Neural crest cell (in vitro differentiated cells): Measurements from ENCODE around the gene SLC7A7. TPM values are rescaled to one million over a fixed set of nuclear protein-coding genes. Genes with fewer than 3 reads are reported as not detected.
"Not testable (repeated sequence)": the region's sequence is repeated elsewhere in the genome, so short reads cannot be mapped to it uniquely, and the experiment has no call there.

ENCODE experiments used
- DNase-seq: peaks from one replicate; pipeline ENCODE4 v3.0.0; 2021; ENCODE audit warnings: low read depth, mixed read lengths, low spot score
- H3K27ac Mint-ChIP-seq: one replicate; pipeline ENCODE4 v1.8.0; 2021; ENCODE audit warnings: mild to moderate bottlenecking, mixed read lengths; ENCODE audit not compliant: unreplicated experiment
- H3K27me3 Mint-ChIP-seq: 2 replicates; pipeline ENCODE4 v1.8.0; 2021; ENCODE audit warnings: low read depth, mild to moderate bottlenecking, mixed read lengths
- H3K36me3 Mint-ChIP-seq: 2 replicates; pipeline ENCODE4 v1.8.0; 2021; ENCODE audit warnings: low read depth, mild to moderate bottlenecking, mixed read lengths
- H3K4me1 Mint-ChIP-seq: 2 replicates; pipeline ENCODE4 v1.8.0; 2021; ENCODE audit warnings: mixed read lengths
- H3K4me3 Mint-ChIP-seq: one replicate; pipeline ENCODE4 v1.8.0; 2021; ENCODE audit warnings: mild to moderate bottlenecking, mixed read lengths
- H3K9me3 Mint-ChIP-seq: 2 replicates; pipeline ENCODE4 v1.8.0; 2021; ENCODE audit warnings: mixed read lengths
- CTCF ChIP-seq: fragments of 200-600 bp; sonication (generic); conservative IDR thresholded peaks from 2 replicates; pipeline ENCODE4 v1.5.0; 2021; ENCODE audit warnings: antibody characterized with exemption, mild to moderate bottlenecking
- total RNA-seq: library from RNA; stranded (reverse); gene quantifications from 2 replicates; pipeline ENCODE4 v1.2.1, GENCODE V29; 2021

Gene SLC7A7
- total RNA-seq, 1 donor from 2014 or later, result 0.54 TPM

- no peak for DNase-seq
- Mint-ChIP-seq H3K4me1 (no peaks in the 10 kb centered on the region), H3K27me3 (peaks cover 8% of the 10 kb centered on the region), H3K27ac (peak overlapping the region; percentile 37), H3K9me3 (no peaks in the 10 kb centered on the region), H3K36me3 (no peaks in the 10 kb centered on the region), H3K4me3 (no peak overlapping the region)
- TF ChIP-seq CTCF, result no peak
Observed at GRCh38 chr14:22807432-22808087, 7.7 kb downstream of the SLC7A7 start.

GRCh38 chr14:22805235-22805634 is 10.0 kb downstream of the SLC7A7 start:
- not testable (repeated sequence) for H3K9me3 Mint-ChIP-seq, H3K27me3 Mint-ChIP-seq, H3K4me3 Mint-ChIP-seq, H3K4me1 Mint-ChIP-seq, H3K36me3 Mint-ChIP-seq, DNase-seq, H3K27ac Mint-ChIP-seq

GRCh38 chr14:22803687-22803974 is 11.6 kb downstream of the SLC7A7 start:
- DNase-seq, result no peak
- Mint-ChIP-seq H3K4me1 (no peaks in the 10 kb centered on the region), H3K27ac (no peak overlapping the region), H3K36me3 (no peaks in the 10 kb centered on the region), H3K4me3 (no peak overlapping the region), H3K9me3 (no peaks in the 10 kb centered on the region), H3K27me3 (peaks cover 17% of the 10 kb centered on the region)
- TF ChIP-seq CTCF, result no peak

GRCh38 chr14:22802860-22803686 is 12.2 kb downstream of the SLC7A7 start:
- TF ChIP-seq CTCF, result no peak
- Mint-ChIP-seq H3K9me3 (no peaks in the 10 kb centered on the region), H3K4me3 (no peak overlapping the region), H3K36me3 (no peaks in the 10 kb centered on the region), H3K27me3 (peaks cover 23% of the 10 kb centered on the region), H3K4me1 (no peaks in the 10 kb centered on the region), H3K27ac (no peak overlapping the region)
- DNase-seq, result no peak

- TF ChIP-seq CTCF, result no peak
- H3K9me3 Mint-ChIP-seq, result no peaks in the 10 kb centered on the region
- no peaks in the 10 kb centered on the region for H3K4me1 Mint-ChIP-seq
- no peak for DNase-seq
- no peak overlapping the region for H3K27ac Mint-ChIP-seq
- peaks cover 27% of the 10 kb centered on the region for H3K27me3 Mint-ChIP-seq
- no peaks in the 10 kb centered on the region for H3K36me3 Mint-ChIP-seq
- no peak overlapping the region for H3K4me3 Mint-ChIP-seq
Observed at GRCh38 chr14:22801716-22802115, 13.5 kb downstream of the SLC7A7 start.

- no peak for DNase-seq
- Mint-ChIP-seq H3K4me1 (no peaks in the 10 kb centered on the region), H3K9me3 (no peaks in the 10 kb centered on the region), H3K27me3 (peaks cover 35% of the 10 kb centered on the region), H3K36me3 (no peaks in the 10 kb centered on the region), H3K4me3 (no peak overlapping the region), H3K27ac (no peak overlapping the region)
- TF ChIP-seq CTCF, result no peak
Observed at GRCh38 chr14:22800346-22800745, 14.9 kb downstream of the SLC7A7 start.
